ENCODE measurements around the gene CNNM4. TPM values are rescaled to one million over a fixed set of nuclear protein-coding genes. Genes with fewer than 3 reads are reported as not detected.

The CNNM4 gene
- total RNA-seq, 1 experiment from 2014 or later, result 5.3 TPM

- no peak for DNase-seq (ENCODE audit: low read depth)
These were observed 1.7 kb upstream of the CNNM4 start for GRCh38 chr2:96758987-96759386.

GRCh38 chr2:96759548-96759947, 1.2 kb upstream of the CNNM4 start:
- DNase-seq (ENCODE audit: low read depth), result no peak

GRCh38 chr2:96760986-96761832, 507 bp downstream of the CNNM4 start:
- DNase-seq (ENCODE audit: low read depth), result peak; percentile 51

- DNase-seq (ENCODE audit: low read depth), result peak; percentile 8
These were observed 2.0 kb downstream of the CNNM4 start for GRCh38 chr2:96762529-96763311.

GRCh38 chr2:96763511-96764252, 3.0 kb downstream of the CNNM4 start:
- no peak for DNase-seq (ENCODE audit: low read depth)

- peak; percentile 14 for DNase-seq (ENCODE audit: low read depth)
These were observed 3.5 kb downstream of the CNNM4 start for GRCh38 chr2:96764253-96764637.

GRCh38 chr2:96767135-96767871, 6.6 kb downstream of the CNNM4 start:
- DNase-seq (ENCODE audit: low read depth), result no peak

GRCh38 chr2:96768083-96768561, 7.4 kb downstream of the CNNM4 start:
- DNase-seq (ENCODE audit: low read depth), result no peak

GRCh38 chr2:96769814-96770213, 9.1 kb downstream of the CNNM4 start:
- DNase-seq (ENCODE audit: low read depth), result no peak

- DNase-seq (ENCODE audit: low read depth), result no peak
These were observed 9.9 kb downstream of the CNNM4 start for GRCh38 chr2:96770442-96771202.

- no peak for DNase-seq (ENCODE audit: low read depth)
These were observed 11.3 kb downstream of the CNNM4 start for GRCh38 chr2:96771796-96772618.

- DNase-seq (ENCODE audit: low read depth), result no peak
These were observed 12.4 kb downstream of the CNNM4 start for GRCh38 chr2:96772903-96773671.

- DNase-seq (ENCODE audit: low read depth), result no peak
These were observed 13.2 kb downstream of the CNNM4 start for GRCh38 chr2:96773922-96774321.

- no peak for DNase-seq (ENCODE audit: low read depth)
These were observed 14.5 kb downstream of the CNNM4 start for GRCh38 chr2:96775160-96775559.

GRCh38 chr2:96783388-96783787, 22.7 kb downstream of the CNNM4 start:
- no peak for DNase-seq (ENCODE audit: low read depth)

GRCh38 chr2:96787411-96787810, 26.7 kb downstream of the CNNM4 start:
- DNase-seq (ENCODE audit: low read depth), result no peak

- DNase-seq (ENCODE audit: low read depth), result peak; percentile 73
These were observed 27.9 kb downstream of the CNNM4 start for GRCh38 chr2:96788442-96789244.

- DNase-seq (ENCODE audit: low read depth), result no peak
These were observed 28.5 kb downstream of the CNNM4 start for GRCh38 chr2:96789245-96789617.

Measured in RPMI7951 (cell line).